NCI-H1436 treated with DMSO at 0.1 percent for 48 hours (cell line): ENCODE data around the gene RNF115.

Experiments used
- DNase-seq: peaks from one replicate; lab custom pipeline; 2025; lab: John Stamatoyannopoulos, UW

RNF115 gene

DNA sequence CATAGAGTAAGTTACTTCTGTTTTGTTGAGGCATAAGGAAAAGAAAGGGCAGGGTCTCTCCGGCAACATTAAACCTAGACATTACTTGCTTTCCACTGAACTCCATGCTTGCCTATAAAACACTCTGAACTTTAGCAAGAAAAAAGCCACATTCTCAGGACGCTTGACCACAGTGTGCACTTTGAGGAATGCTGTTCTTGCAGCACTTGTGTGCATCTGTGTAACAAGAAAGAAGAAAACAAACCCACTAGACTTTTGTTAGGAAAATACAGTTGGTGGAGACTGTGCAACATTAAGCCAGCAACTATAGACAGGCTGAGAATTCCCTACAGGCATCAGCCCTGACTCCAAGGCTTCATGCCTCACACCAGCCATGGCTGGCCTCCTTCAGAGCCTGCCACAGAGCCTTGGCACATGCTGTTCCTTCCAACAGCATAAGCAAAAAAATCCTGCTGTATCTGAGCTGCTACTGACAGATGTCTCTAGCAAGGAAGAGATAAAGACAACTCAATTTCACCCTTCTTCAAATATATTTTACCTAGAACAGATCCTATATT is 122.5 kb downstream of the RNF115 start:
- DNase-seq = no peak

DNA sequence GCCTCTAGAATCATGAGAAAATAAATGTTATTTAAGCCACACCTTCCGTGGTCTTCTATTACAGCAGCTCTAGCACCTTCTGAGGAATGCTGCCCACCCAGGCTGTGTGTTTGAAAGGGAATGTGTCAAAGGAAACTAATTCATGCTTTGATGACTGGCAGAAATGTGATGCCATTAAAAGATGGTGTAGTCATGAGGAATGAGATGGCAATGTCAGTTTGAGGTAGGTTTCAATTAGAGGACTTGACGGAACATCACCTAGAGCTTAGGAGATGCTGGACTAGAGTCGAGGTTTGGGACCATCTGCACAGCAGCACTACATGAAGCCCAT is 127.3 kb downstream of the RNF115 start:
- no peak for DNase-seq

DNA sequence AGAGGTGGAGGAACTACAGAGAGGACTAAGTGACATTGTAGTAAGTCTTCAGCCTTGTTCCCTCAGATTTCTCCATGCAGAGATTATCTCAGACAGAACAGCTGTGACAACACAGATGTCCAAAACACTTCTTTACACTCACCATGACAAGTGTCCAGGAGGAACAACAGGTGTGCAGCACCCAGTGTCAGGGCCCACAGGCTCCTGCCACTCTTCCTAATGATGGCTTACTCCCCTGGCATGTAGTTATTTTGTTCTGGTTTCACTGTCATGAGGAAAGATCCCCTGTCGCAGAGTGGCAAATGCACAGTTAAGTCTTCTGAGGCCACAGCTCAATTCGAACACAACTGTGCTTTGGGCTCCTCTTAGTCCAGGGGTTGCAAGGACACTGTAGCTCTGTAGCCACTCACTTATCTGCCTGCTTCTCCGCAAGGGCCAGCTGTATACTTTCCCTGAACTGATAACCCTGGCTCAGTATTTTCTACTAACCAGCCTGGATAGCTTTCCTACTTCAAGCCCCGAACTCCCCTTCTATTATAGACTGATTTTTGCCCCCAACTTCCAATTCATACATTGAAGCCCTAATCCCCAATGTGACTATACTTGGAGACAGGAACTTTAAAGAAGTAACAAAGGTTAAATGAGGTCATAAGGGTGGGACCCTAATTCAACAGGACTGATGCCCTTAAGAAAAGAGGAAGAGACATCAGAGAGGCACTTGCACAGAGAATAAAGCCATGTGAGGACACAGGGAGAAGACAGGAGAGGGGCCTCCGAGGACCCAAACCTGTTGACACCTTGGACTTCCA is 127.9 kb downstream of the RNF115 start:
- no peak for DNase-seq

DNA sequence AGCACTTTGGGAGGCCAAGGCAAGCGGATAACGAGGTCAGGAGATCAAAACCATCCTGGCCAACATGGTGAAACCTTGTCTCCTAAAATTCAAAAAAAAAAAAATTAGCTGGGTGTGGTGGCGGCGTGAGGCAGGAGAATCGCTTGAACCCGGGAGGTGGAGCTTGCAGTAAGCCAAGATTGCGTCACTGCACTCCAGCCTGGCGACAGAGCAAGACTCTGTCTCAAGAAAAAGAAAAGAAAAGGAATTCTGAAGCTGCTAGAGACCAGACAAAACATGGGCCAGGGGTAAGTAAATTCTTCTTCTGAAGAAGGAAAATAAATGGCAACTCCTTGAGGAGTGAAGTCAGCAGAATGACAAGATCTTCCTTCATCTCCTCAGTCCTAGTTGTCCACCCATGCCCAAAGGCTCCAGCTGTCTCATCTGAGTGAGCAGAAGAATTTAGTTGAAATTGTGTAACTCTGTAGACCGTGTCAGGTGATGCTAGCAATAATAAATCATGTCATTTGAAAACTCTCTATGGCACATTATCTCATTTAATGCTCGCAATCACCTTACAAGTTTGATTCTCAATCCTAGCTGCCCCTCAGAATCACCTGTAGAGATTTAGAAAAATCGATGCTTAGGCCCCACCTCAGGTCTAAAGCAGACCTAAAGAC is 131.0 kb downstream of the RNF115 start:
- no peak for DNase-seq

DNA sequence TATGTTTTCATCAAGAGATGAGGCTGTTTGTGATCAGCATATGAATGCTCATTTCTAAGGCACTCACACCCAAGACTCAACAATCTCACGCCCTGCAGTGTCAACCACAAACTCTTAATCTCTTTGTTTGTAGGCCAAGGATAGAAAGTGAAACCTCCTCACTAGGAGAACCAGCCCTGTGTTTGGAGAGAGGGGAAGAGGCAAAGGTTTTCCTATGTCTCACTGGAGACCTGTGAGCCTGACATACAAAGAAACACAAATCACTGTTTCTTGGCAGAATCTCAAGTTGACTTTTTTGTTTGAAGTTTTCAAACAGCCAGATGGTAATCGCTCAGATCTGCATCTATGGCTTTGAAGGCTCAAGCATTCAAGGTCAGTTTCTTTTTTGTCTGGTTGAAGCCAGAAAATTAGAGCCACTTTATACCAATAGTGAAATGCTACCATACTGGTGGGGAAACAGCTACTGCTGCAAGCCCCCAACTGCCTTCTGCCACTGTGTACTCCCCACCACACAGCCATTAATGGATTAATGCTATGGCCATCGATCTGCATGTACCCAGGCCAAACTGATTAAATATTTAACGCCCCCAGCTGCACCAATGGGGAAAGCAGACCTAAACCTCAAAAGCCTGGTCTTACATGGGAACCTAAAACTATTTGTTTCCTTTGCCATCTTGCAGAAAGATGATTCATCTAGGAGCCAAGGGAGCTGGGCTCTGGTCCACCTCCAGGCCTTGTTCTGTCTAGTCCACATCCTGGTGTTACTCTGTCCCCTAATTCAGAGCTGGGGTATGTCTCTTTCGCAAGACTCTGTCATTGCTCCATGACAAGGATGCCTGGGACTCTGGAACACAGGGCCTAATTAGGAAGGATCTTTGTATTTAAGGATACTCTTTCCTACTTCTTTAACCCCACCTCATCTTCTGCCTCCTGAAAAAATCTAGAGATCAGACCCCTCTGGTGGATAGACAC is 133.0 kb downstream of the RNF115 start:
- DNase-seq = no peak

DNA sequence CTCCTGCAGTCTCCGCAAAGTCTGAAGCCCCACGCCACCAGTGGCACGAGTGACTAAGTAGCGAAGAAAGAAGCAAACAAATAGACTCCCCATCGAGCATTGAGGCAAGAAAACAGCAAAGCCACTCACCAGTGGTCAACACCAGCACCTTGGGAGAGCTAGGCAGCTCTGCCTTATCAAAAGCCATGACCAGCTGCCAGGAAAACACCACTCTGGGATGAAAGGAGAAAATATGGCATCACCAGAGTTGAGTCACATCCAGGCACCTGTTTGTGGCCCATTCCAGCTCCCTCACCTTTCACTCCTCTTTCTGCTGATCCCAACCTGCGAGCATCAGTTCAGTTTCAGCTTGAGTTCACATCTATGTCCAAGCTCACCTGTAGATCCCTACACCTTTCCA is 134.0 kb downstream of the RNF115 start:
- no peak for DNase-seq

DNA sequence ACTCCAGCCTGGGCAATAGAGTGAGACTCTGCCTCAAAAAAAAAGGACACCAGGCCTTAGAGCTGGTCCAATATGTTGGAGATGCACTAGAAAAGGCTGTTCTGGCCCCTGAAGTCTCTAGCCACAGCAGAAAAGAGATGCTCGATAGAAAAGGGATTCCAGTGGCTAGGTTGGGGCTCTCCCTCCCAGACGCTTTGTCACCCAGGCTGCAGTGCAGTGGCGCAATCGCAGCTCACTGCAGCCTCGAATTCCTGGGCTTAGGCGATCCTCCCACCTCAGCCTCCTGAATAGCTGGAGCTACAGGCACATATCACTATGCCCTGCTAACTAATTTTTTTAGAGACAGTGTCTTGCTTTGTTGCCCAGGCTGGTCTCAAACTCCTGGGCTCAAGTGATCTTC is 135.0 kb downstream of the RNF115 start:
- DNase-seq = no peak
